Measurements from ENCODE around the gene EYS. TPM values are rescaled to one million over a fixed set of nuclear protein-coding genes. Genes with fewer than 3 reads are reported as not detected.

Gene EYS
- total RNA-seq, 2 experiments from 2014 or later, result not detected

DNA sequence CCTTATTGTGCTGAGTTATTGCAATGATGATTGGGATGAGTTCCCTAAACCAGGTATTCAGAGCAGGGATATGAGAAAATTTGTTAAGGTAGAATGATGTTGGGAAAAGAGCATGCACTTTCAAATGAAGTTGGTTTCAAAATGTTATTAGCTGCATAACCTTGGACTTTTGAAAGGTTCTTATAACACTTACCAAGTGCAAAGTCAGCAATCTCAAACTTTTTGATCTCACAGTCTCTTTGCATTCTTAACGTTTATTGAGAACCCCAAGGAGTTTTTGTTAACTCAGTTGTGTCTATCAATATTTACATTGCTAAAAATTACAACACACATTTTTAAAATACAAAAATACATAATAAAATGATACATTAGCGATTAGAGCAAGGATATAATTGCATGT lies 1269.0 kb downstream of the EYS start:
- TF ChIP-seq, protein P1, sequence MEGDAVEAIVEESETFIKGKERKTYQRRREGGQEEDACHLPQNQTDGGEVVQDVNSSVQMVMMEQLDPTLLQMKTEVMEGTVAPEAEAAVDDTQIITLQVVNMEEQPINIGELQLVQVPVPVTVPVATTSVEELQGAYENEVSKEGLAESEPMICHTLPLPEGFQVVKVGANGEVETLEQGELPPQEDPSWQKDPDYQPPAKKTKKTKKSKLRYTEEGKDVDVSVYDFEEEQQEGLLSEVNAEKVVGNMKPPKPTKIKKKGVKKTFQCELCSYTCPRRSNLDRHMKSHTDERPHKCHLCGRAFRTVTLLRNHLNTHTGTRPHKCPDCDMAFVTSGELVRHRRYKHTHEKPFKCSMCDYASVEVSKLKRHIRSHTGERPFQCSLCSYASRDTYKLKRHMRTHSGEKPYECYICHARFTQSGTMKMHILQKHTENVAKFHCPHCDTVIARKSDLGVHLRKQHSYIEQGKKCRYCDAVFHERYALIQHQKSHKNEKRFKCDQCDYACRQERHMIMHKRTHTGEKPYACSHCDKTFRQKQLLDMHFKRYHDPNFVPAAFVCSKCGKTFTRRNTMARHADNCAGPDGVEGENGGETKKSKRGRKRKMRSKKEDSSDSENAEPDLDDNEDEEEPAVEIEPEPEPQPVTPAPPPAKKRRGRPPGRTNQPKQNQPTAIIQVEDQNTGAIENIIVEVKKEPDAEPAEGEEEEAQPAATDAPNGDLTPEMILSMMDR (IDR thresholded peaks at IDR 0.05), result no peak
- H3K4me1 Mint-ChIP-seq (ENCODE audit: low read depth), result no peaks in the 10 kb centered on the region
- intact Hi-C loops (cut with DNase I, micrococcal nuclease), result no loop called here
- peaks cover 9% of the 10 kb centered on the region for H3K9me3 Mint-ChIP-seq
- POLR2A ChIA-PET, result no interaction called here
- H3K4me3 Mint-ChIP-seq, result no peak overlapping the region
- Histone ChIP-seq H3K4me1 (ENCODE audit: insufficient read depth, low read length) (no peaks in the 10 kb centered on the region), H3K9me3 (ENCODE audit: control insufficient read depth in 1 of 2, insufficient read depth in 1 of 2, low read length in 2 of 2) (peaks cover 3 to 4% of the 10 kb centered on the region in 2 experiments), H3K4me3 (ENCODE audit: low read length) (no peak overlapping the region), H3K36me3 (ENCODE audit: insufficient read depth, low read length) (no peaks in the 10 kb centered on the region), H3K27me3 (ENCODE audit: control insufficient read depth in 1 of 2, insufficient read depth in 2 of 2, low read length in 2 of 2) (no peaks in the 10 kb centered on the region), H3K27ac (ENCODE audit: low read depth in 1 of 2, low read length in 2 of 2) (no peak overlapping the region)
- no peak overlapping the region for H3K27ac Mint-ChIP-seq
- DNase-seq (no peak), ATAC-seq (ENCODE audit: poor library complexity) (no peak)
- H3K36me3 Mint-ChIP-seq (ENCODE audit: low read depth), result no peaks in the 10 kb centered on the region
- CTCF ChIA-PET, result no interaction called here
- H3K27me3 Mint-ChIP-seq, result no peaks in the 10 kb centered on the region

- no peak overlapping the region for H3K27ac ChIP-seq (ENCODE audit: low read depth in 1 of 2, low read length in 2 of 2)
- H3K4me1 Mint-ChIP-seq (ENCODE audit: low read depth), result no peaks in the 10 kb centered on the region
- no peak for DNase-seq
- no peaks in the 10 kb centered on the region for H3K27me3 ChIP-seq (ENCODE audit: control insufficient read depth in 1 of 2, insufficient read depth in 2 of 2, low read length in 2 of 2)
- no peaks in the 10 kb centered on the region for H3K36me3 Mint-ChIP-seq (ENCODE audit: low read depth)
- TF ChIP-seq, protein P1 (IDR thresholded peaks at IDR 0.05), result no peak
- H3K9me3 ChIP-seq (ENCODE audit: control insufficient read depth in 1 of 2, insufficient read depth in 1 of 2, low read length in 2 of 2), result peaks cover 4% of the 10 kb centered on the region in 2 experiments
- no peaks in the 10 kb centered on the region for H3K4me1 ChIP-seq (ENCODE audit: insufficient read depth, low read length)
- H3K4me3 Mint-ChIP-seq, result no peak overlapping the region
- H3K36me3 ChIP-seq (ENCODE audit: insufficient read depth, low read length), result no peaks in the 10 kb centered on the region
- no peaks in the 10 kb centered on the region for H3K27me3 Mint-ChIP-seq
- H3K27ac Mint-ChIP-seq, result no peak overlapping the region
- ChIA-PET CTCF (no interaction called here), POLR2A (no interaction called here)
- ATAC-seq (ENCODE audit: poor library complexity), result no peak
- intact Hi-C loops (cut with DNase I, micrococcal nuclease), result no loop called here
- peaks cover 4% of the 10 kb centered on the region for H3K9me3 Mint-ChIP-seq
- no peak overlapping the region for H3K4me3 ChIP-seq (ENCODE audit: low read length)
Observed at GRCh38 chr6:64429926-64430325, 1277.1 kb downstream of the EYS start.

GRCh38 chr6:64428186-64428585 lies 1278.8 kb downstream of the EYS start:
- Mint-ChIP-seq H3K4me3 (no peak overlapping the region), H3K27ac (no peak overlapping the region), H3K4me1 (ENCODE audit: low read depth) (no peaks in the 10 kb centered on the region), H3K27me3 (no peaks in the 10 kb centered on the region), H3K36me3 (ENCODE audit: low read depth) (no peaks in the 10 kb centered on the region), H3K9me3 (peaks cover 4% of the 10 kb centered on the region)
- ChIA-PET POLR2A (no interaction called here), CTCF (no interaction called here)
- ATAC-seq (ENCODE audit: poor library complexity), result no peak
- no peak overlapping the region for H3K27ac ChIP-seq (ENCODE audit: low read depth in 1 of 2, low read length in 2 of 2)
- DNase-seq, result no peak
- intact Hi-C loops (cut with DNase I, micrococcal nuclease), result no loop called here
- no peaks in the 10 kb centered on the region for H3K4me1 ChIP-seq (ENCODE audit: insufficient read depth, low read length)
- peaks cover 0 to 4% of the 10 kb centered on the region in 2 experiments for H3K9me3 ChIP-seq (ENCODE audit: control insufficient read depth in 1 of 2, insufficient read depth in 1 of 2, low read length in 2 of 2)
- no peak overlapping the region for H3K4me3 ChIP-seq (ENCODE audit: low read length)
- no peaks in the 10 kb centered on the region for H3K27me3 ChIP-seq (ENCODE audit: control insufficient read depth in 1 of 2, insufficient read depth in 2 of 2, low read length in 2 of 2)
- H3K36me3 ChIP-seq (ENCODE audit: insufficient read depth, low read length), result no peaks in the 10 kb centered on the region
- TF ChIP-seq, protein P1 (IDR thresholded peaks at IDR 0.05), result no peak
